Measurements from ENCODE around the gene BCAS3. TPM values are rescaled to one million over a fixed set of nuclear protein-coding genes. Genes with fewer than 3 reads are reported as not detected.
"Not testable (repeated sequence)": the region's sequence is repeated elsewhere in the genome, so short reads cannot be mapped to it uniquely, and the experiment has no call there.

Gene BCAS3
- total RNA-seq, 1 donor from 2014 or later = 29.6 TPM

DNA sequence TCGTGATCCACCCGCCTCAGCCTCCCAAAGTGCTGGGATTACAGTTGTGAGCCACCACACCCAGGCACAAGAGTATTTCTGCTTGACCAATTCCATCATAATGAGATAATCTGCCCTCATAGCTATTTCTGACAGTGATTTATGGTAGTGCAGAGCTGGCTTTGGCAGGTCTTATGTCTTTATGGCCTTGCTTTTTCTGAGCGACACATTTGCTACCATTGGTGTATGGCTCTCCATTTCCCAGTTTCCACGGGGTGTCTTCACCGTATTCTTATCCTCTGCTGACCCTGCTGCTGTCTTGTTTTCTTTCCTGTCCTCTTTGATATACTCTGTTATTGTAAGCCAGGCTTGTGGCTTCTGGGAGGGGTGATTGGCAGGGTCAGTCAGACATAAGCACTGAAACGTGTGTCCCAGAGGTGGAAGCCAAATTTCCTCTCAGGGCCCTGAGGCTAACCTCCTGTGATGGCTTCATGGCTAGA is 560.8 kb downstream of the BCAS3 start:
- H3K36me3 ChIP-seq = no peaks in the 10 kb centered on the region
- H3K4me1 ChIP-seq = peaks cover 13% of the 10 kb centered on the region
- ATAC-seq = no peak
- H3K27ac ChIP-seq = no peak overlapping the region
- H3K27me3 ChIP-seq (ENCODE audit: low read depth) = no peaks in the 10 kb centered on the region
- H3K9me3 ChIP-seq = no peaks in the 10 kb centered on the region
- intact Hi-C loops (cut with DNase I) = no loop called here
- no peak overlapping the region for H3K4me3 ChIP-seq
- no peak for DNase-seq
- TF ChIP-seq, protein P1, sequence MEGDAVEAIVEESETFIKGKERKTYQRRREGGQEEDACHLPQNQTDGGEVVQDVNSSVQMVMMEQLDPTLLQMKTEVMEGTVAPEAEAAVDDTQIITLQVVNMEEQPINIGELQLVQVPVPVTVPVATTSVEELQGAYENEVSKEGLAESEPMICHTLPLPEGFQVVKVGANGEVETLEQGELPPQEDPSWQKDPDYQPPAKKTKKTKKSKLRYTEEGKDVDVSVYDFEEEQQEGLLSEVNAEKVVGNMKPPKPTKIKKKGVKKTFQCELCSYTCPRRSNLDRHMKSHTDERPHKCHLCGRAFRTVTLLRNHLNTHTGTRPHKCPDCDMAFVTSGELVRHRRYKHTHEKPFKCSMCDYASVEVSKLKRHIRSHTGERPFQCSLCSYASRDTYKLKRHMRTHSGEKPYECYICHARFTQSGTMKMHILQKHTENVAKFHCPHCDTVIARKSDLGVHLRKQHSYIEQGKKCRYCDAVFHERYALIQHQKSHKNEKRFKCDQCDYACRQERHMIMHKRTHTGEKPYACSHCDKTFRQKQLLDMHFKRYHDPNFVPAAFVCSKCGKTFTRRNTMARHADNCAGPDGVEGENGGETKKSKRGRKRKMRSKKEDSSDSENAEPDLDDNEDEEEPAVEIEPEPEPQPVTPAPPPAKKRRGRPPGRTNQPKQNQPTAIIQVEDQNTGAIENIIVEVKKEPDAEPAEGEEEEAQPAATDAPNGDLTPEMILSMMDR (IDR thresholded peaks at IDR 0.05) = no peak

DNA sequence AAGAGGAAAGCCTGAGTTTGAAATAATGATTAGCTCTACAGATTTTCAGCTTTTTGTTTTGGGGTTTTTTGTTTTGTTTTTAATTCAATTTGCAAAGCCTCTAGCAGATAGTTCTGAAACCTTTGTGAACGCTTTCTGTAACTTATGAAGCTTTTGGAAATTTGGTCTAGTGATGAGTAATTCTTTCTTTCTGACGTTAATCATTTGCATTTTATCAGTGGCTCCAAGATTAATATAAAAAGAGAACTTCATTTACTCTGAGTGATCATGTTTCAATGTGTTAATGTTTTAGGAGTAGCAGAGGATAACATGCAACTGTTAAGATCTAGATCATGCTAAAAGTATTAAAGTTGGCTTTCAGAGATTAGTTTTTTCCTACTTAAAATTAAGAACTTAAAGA is 561.7 kb downstream of the BCAS3 start:
- Histone ChIP-seq H3K27ac (no peak overlapping the region), H3K4me1 (peaks cover 13% of the 10 kb centered on the region), H3K36me3 (no peaks in the 10 kb centered on the region), H3K27me3 (ENCODE audit: low read depth) (no peaks in the 10 kb centered on the region), H3K4me3 (no peak overlapping the region), H3K9me3 (no peaks in the 10 kb centered on the region)
- TF ChIP-seq, protein P1 (IDR thresholded peaks at IDR 0.05) = no peak
- intact Hi-C loops (cut with DNase I) = no loop called here
- DNase-seq = no peak
- no peak for ATAC-seq

- intact Hi-C loops (cut with DNase I) = no loop called here
- Histone ChIP-seq H3K27ac (no peak overlapping the region), H3K4me1 (peaks cover 13% of the 10 kb centered on the region), H3K27me3 (ENCODE audit: low read depth) (no peaks in the 10 kb centered on the region), H3K36me3 (no peaks in the 10 kb centered on the region), H3K4me3 (no peak overlapping the region), H3K9me3 (no peaks in the 10 kb centered on the region)
- ATAC-seq (no peak), DNase-seq (no peak)
- TF ChIP-seq, protein P1 (IDR thresholded peaks at IDR 0.05) = no peak
Observed at GRCh38 chr17:61239953-61240352, 562.3 kb downstream of the BCAS3 start.

GRCh38 chr17:61240851-61241468 is 563.3 kb downstream of the BCAS3 start:
- ATAC-seq = no peak
- intact Hi-C loops (cut with DNase I) = no loop called here
- TF ChIP-seq, protein P1 (IDR thresholded peaks at IDR 0.05) = no peak

DNA sequence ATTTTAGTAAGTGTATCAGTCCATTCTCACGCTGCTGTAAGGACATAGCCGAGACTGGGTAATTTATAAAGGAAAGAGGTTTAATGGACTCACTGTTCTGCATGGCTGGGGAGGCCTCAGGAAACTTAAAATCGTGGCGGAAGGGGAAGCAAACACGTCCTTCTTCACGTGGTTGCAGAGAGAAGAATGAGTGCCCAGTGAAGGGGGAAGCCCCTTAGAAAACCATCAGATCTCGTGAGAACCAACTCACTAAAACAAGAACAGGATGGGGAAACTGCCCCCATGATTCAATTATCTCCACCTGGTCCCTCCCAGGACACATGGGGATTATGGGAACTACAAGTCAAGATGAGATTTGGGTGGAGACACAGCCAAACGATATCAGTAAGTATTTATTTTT is 567.3 kb downstream of the BCAS3 start:
- ATAC-seq; intact Hi-C loops (cut with DNase I); H3K27me3 ChIP-seq (ENCODE audit: low read depth); H3K9me3 ChIP-seq; DNase-seq; H3K27ac ChIP-seq; H3K4me3 ChIP-seq; H3K36me3 ChIP-seq: not testable (repeated sequence)
- peaks cover 18% of the 10 kb centered on the region for H3K4me1 ChIP-seq

More at GRCh38 chr17:61240851-61241468, 563.3 kb downstream of the BCAS3 start:
- no peak for DNase-seq
- no peak overlapping the region for H3K27ac ChIP-seq
- no peak overlapping the region for H3K4me3 ChIP-seq
- no peaks in the 10 kb centered on the region for H3K27me3 ChIP-seq (ENCODE audit: low read depth)
- H3K9me3 ChIP-seq = no peaks in the 10 kb centered on the region
- H3K4me1 ChIP-seq = peaks cover 3% of the 10 kb centered on the region
- no peaks in the 10 kb centered on the region for H3K36me3 ChIP-seq

GRCh38 chr17:61245706-61246135 is 568.1 kb downstream of the BCAS3 start:
- Histone ChIP-seq H3K27me3 (ENCODE audit: low read depth) (no peaks in the 10 kb centered on the region), H3K27ac (no peak overlapping the region), H3K4me1 (peaks cover 25% of the 10 kb centered on the region), H3K4me3 (no peak overlapping the region), H3K9me3 (no peaks in the 10 kb centered on the region), H3K36me3 (no peaks in the 10 kb centered on the region)
- TF ChIP-seq, protein P1 (IDR thresholded peaks at IDR 0.05) = no peak
- no peak for ATAC-seq
- DNase-seq = no peak
- intact Hi-C loops (cut with DNase I) = no loop called here
